Measurements from ENCODE around the gene IPO11. TPM values are rescaled to one million over a fixed set of nuclear protein-coding genes. Genes with fewer than 3 reads are reported as not detected.

The IPO11 gene
- total RNA-seq, 5 donors from 2014 or later (not counting 1 experiment from before 2014, with no cell fraction given), result 17.4 to 25.7 (median 24.7) TPM

GRCh38 chr5:62550103-62550502 lies 137.5 kb downstream of the IPO11 start:
- Mint-ChIP-seq H3K27me3 (no peaks in the 10 kb centered on the region), H3K27ac (no peak overlapping the region), H3K36me3 (peaks cover 40% of the 10 kb centered on the region), H3K9me3 (no peaks in the 10 kb centered on the region), H3K4me1 (peaks cover 0 to 3% (median 0%) of the 10 kb centered on the region in 3 donors), H3K4me3 (no peak overlapping the region)
- H3K27ac ChIP-seq (ENCODE audit: low read length), result no peak overlapping the region
- no peak overlapping the region for H3K4me3 ChIP-seq (ENCODE audit: control insufficient read depth in 1 of 2, extremely low read depth in 1 of 2, low read length in 1 of 2)
- no CpG with 5 or more reads among the region's 2 CpGs for WGBS (ENCODE audit: insufficient coverage)
- no peaks in the 10 kb centered on the region for H3K4me1 ChIP-seq (ENCODE audit: control insufficient read depth in 1 of 2, extremely low read depth in 1 of 2, insufficient read depth in 2 of 2, low read length in 2 of 2)
- H3K36me3 ChIP-seq (ENCODE audit: control insufficient read depth in 2 of 2, extremely low read depth in 1 of 2, insufficient read depth in 1 of 2, low read length in 1 of 2), result no peaks in the 10 kb centered on the region
- ATAC-seq (replicated peaks in 1 of 4) (no peak), DNase-seq (no peak)
- H3K27me3 ChIP-seq (replicated peaks in 1 of 2; ENCODE audit: control insufficient read depth in 2 of 2, extremely low read depth in 1 of 2, insufficient read depth in 2 of 2, low read length in 1 of 2), result no peaks in the 10 kb centered on the region
- H3K9me3 ChIP-seq, result no peaks in the 10 kb centered on the region
- ChIA-PET POLR2A (no interaction called here), CTCF (no interaction called here)

- Mint-ChIP-seq H3K27ac (no peak overlapping the region), H3K27me3 (no peaks in the 10 kb centered on the region), H3K4me3 (no peak overlapping the region), H3K4me1 (peaks cover 0 to 5% (median 0%) of the 10 kb centered on the region in 3 donors), H3K36me3 (peaks cover 45% of the 10 kb centered on the region), H3K9me3 (no peaks in the 10 kb centered on the region)
- H3K4me3 ChIP-seq (ENCODE audit: control insufficient read depth in 1 of 2, extremely low read depth in 1 of 2, low read length in 1 of 2), result no peak overlapping the region
- no peaks in the 10 kb centered on the region for H3K9me3 ChIP-seq
- no peak overlapping the region for H3K27ac ChIP-seq (ENCODE audit: low read length)
- no peaks in the 10 kb centered on the region for H3K4me1 ChIP-seq (ENCODE audit: control insufficient read depth in 1 of 2, extremely low read depth in 1 of 2, insufficient read depth in 2 of 2, low read length in 2 of 2)
- ATAC-seq (replicated peaks in 1 of 4) (no peak), DNase-seq (no peak)
- CTCF ChIA-PET, result interaction anchor here in 1 of 2 donors (0.6 kb wide), 1 partner anchor 22 kb away, joined by 3 read pairs; no protein-coding TSS in a partner anchor
- peaks cover 4 to 6% of the 10 kb centered on the region in 2 donors for H3K36me3 ChIP-seq (ENCODE audit: control insufficient read depth in 2 of 2, extremely low read depth in 1 of 2, insufficient read depth in 1 of 2, low read length in 1 of 2)
- no peaks in the 10 kb centered on the region for H3K27me3 ChIP-seq (replicated peaks in 1 of 2; ENCODE audit: control insufficient read depth in 2 of 2, extremely low read depth in 1 of 2, insufficient read depth in 2 of 2, low read length in 1 of 2)
- POLR2A ChIA-PET, result no interaction called here
These were observed 143.4 kb downstream of the IPO11 start for GRCh38 chr5:62555930-62556329.

- Histone ChIP-seq H3K27me3 (replicated peaks in 1 of 2; ENCODE audit: control insufficient read depth in 2 of 2, extremely low read depth in 1 of 2, insufficient read depth in 2 of 2, low read length in 1 of 2) (no peaks in the 10 kb centered on the region), H3K27ac (ENCODE audit: low read length) (no peak overlapping the region), H3K4me1 (ENCODE audit: control insufficient read depth in 1 of 2, extremely low read depth in 1 of 2, insufficient read depth in 2 of 2, low read length in 2 of 2) (peaks cover 0 to 3% of the 10 kb centered on the region in 2 experiments), H3K36me3 (ENCODE audit: control insufficient read depth in 2 of 2, extremely low read depth in 1 of 2, insufficient read depth in 1 of 2, low read length in 1 of 2) (peaks cover 4 to 11% of the 10 kb centered on the region in 2 donors), H3K4me3 (ENCODE audit: control insufficient read depth in 1 of 2, extremely low read depth in 1 of 2, low read length in 1 of 2) (no peak overlapping the region), H3K9me3 (no peaks in the 10 kb centered on the region)
- no peaks in the 10 kb centered on the region for H3K9me3 Mint-ChIP-seq
- ATAC-seq (replicated peaks in 1 of 4) (no peak), DNase-seq (no peak)
- no peak overlapping the region for H3K27ac Mint-ChIP-seq
- POLR2A ChIA-PET, result no interaction called here
- peaks cover 0 to 5% (median 0%) of the 10 kb centered on the region in 3 donors for H3K4me1 Mint-ChIP-seq
- WGBS (ENCODE audit: insufficient coverage), result 94% methylated on average over 3 of the region's 3 CpGs
- no peaks in the 10 kb centered on the region for H3K27me3 Mint-ChIP-seq
- peaks cover 46% of the 10 kb centered on the region for H3K36me3 Mint-ChIP-seq
- H3K4me3 Mint-ChIP-seq, result no peak overlapping the region
- CTCF ChIA-PET, result no interaction called here
These were observed 146.4 kb downstream of the IPO11 start for GRCh38 chr5:62558941-62559340.

- POLR2A ChIA-PET, result no interaction called here
- Histone ChIP-seq H3K36me3 (ENCODE audit: control insufficient read depth in 2 of 2, extremely low read depth in 1 of 2, insufficient read depth in 1 of 2, low read length in 1 of 2) (peaks cover 4 to 11% of the 10 kb centered on the region in 2 donors), H3K27ac (ENCODE audit: low read length) (no peak overlapping the region), H3K9me3 (no peaks in the 10 kb centered on the region), H3K4me3 (ENCODE audit: control insufficient read depth in 1 of 2, extremely low read depth in 1 of 2, low read length in 1 of 2) (no peak overlapping the region), H3K4me1 (ENCODE audit: control insufficient read depth in 1 of 2, extremely low read depth in 1 of 2, insufficient read depth in 2 of 2, low read length in 2 of 2) (peaks cover 0 to 3% of the 10 kb centered on the region in 2 experiments), H3K27me3 (replicated peaks in 1 of 2; ENCODE audit: control insufficient read depth in 2 of 2, extremely low read depth in 1 of 2, insufficient read depth in 2 of 2, low read length in 1 of 2) (no peaks in the 10 kb centered on the region)
- H3K4me3 Mint-ChIP-seq, result no peak overlapping the region
- CTCF ChIA-PET, result no interaction called here
- H3K27ac Mint-ChIP-seq, result no peak overlapping the region
- H3K27me3 Mint-ChIP-seq, result no peaks in the 10 kb centered on the region
- H3K4me1 Mint-ChIP-seq, result peaks cover 0 to 5% (median 0%) of the 10 kb centered on the region in 3 donors
- peaks cover 2 to 10% (median 4%) of the 10 kb centered on the region in 3 donors for H3K9me3 Mint-ChIP-seq
- DNase-seq (no peak), ATAC-seq (replicated peaks in 1 of 4) (no peak)
- peaks cover 59% of the 10 kb centered on the region for H3K36me3 Mint-ChIP-seq
- WGBS (ENCODE audit: insufficient coverage), result no CpG with 5 or more reads among the region's 1 CpG
These were observed 148.2 kb downstream of the IPO11 start for GRCh38 chr5:62560786-62561185.

DNA sequence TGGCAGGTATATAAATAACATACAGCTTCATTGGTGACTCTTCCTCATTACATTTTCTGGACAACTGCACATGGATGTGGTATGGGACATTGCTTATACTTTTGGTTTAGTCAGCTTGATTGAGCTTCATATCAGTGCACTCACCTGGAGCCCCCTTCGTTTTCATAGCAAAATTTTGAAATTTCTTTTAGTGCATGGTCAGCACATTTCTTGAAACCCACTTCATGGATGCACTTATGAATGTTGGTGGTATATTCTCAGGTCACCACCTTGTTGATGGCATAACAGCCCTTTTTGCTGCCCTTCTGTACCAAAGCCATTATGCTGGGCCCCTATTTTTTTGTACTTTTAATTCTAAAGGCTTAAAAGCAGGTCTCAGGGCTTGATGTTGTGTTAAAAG lies 149.3 kb downstream of the IPO11 start:
- H3K27ac ChIP-seq (ENCODE audit: low read length), result no peak overlapping the region
- no peak for DNase-seq

GRCh38 chr5:62562867-62563266 lies 150.3 kb downstream of the IPO11 start:
- POLR2A ChIA-PET, result no interaction called here
- no peaks in the 10 kb centered on the region for H3K27me3 ChIP-seq (replicated peaks in 1 of 2; ENCODE audit: control insufficient read depth in 2 of 2, extremely low read depth in 1 of 2, insufficient read depth in 2 of 2, low read length in 1 of 2)
- H3K4me1 Mint-ChIP-seq, result no peaks in the 10 kb centered on the region
- H3K9me3 Mint-ChIP-seq, result peaks cover 8 to 22% (median 14%) of the 10 kb centered on the region in 3 donors
- H3K27ac Mint-ChIP-seq, result no peak overlapping the region
- ATAC-seq (replicated peaks in 1 of 4) (no peak), DNase-seq (no peak)
- no CpG with 5 or more reads among the region's 1 CpG for WGBS (ENCODE audit: insufficient coverage)
- no peak overlapping the region for H3K4me3 ChIP-seq (ENCODE audit: control insufficient read depth in 1 of 2, extremely low read depth in 1 of 2, low read length in 1 of 2)
- H3K4me1 ChIP-seq (ENCODE audit: control insufficient read depth in 1 of 2, extremely low read depth in 1 of 2, insufficient read depth in 2 of 2, low read length in 2 of 2), result peaks cover 0 to 3% of the 10 kb centered on the region in 2 experiments
- no peak overlapping the region for H3K4me3 Mint-ChIP-seq
- CTCF ChIA-PET, result no interaction called here
- H3K27me3 Mint-ChIP-seq, result no peaks in the 10 kb centered on the region
- H3K36me3 Mint-ChIP-seq, result peaks cover 67% of the 10 kb centered on the region
- no peaks in the 10 kb centered on the region for H3K9me3 ChIP-seq
- H3K27ac ChIP-seq (ENCODE audit: low read length), result no peak overlapping the region
- H3K36me3 ChIP-seq (ENCODE audit: control insufficient read depth in 2 of 2, extremely low read depth in 1 of 2, insufficient read depth in 1 of 2, low read length in 1 of 2), result peaks cover 0 to 15% of the 10 kb centered on the region in 2 donors

More for the DNA sequence above, 149.3 kb downstream of the IPO11 start:
- Histone ChIP-seq H3K27me3 (replicated peaks in 1 of 2; ENCODE audit: control insufficient read depth in 2 of 2, extremely low read depth in 1 of 2, insufficient read depth in 2 of 2, low read length in 1 of 2) (no peaks in the 10 kb centered on the region), H3K4me3 (ENCODE audit: control insufficient read depth in 1 of 2, extremely low read depth in 1 of 2, low read length in 1 of 2) (no peak overlapping the region), H3K4me1 (ENCODE audit: control insufficient read depth in 1 of 2, extremely low read depth in 1 of 2, insufficient read depth in 2 of 2, low read length in 2 of 2) (peaks cover 0 to 3% of the 10 kb centered on the region in 2 experiments), H3K9me3 (no peaks in the 10 kb centered on the region), H3K36me3 (ENCODE audit: control insufficient read depth in 2 of 2, extremely low read depth in 1 of 2, insufficient read depth in 1 of 2, low read length in 1 of 2) (peaks cover 0 to 13% of the 10 kb centered on the region in 2 donors)
- H3K9me3 Mint-ChIP-seq, result peaks cover 5 to 15% (median 9%) of the 10 kb centered on the region in 3 donors
- CTCF ChIA-PET, result no interaction called here
- H3K27me3 Mint-ChIP-seq, result no peaks in the 10 kb centered on the region
- POLR2A ChIA-PET, result no interaction called here
- peaks cover 0 to 5% (median 0%) of the 10 kb centered on the region in 3 donors for H3K4me1 Mint-ChIP-seq
- peaks cover 64% of the 10 kb centered on the region for H3K36me3 Mint-ChIP-seq
- no CpG with 5 or more reads among the region's 1 CpG for WGBS (ENCODE audit: insufficient coverage)
- ATAC-seq (replicated peaks in 1 of 4), result no peak
- H3K27ac Mint-ChIP-seq, result no peak overlapping the region
- H3K4me3 Mint-ChIP-seq, result no peak overlapping the region

- Histone ChIP-seq H3K36me3 (ENCODE audit: control insufficient read depth in 2 of 2, extremely low read depth in 1 of 2, insufficient read depth in 1 of 2, low read length in 1 of 2) (peaks cover 0 to 15% of the 10 kb centered on the region in 2 donors), H3K4me3 (ENCODE audit: control insufficient read depth in 1 of 2, extremely low read depth in 1 of 2, low read length in 1 of 2) (no peak overlapping the region), H3K27ac (ENCODE audit: low read length) (no peak overlapping the region), H3K27me3 (replicated peaks in 1 of 2; ENCODE audit: control insufficient read depth in 2 of 2, extremely low read depth in 1 of 2, insufficient read depth in 2 of 2, low read length in 1 of 2) (no peaks in the 10 kb centered on the region), H3K9me3 (no peaks in the 10 kb centered on the region), H3K4me1 (ENCODE audit: control insufficient read depth in 1 of 2, extremely low read depth in 1 of 2, insufficient read depth in 2 of 2, low read length in 2 of 2) (peaks cover 0 to 3% of the 10 kb centered on the region in 2 experiments)
- POLR2A ChIA-PET, result no interaction called here
- CTCF ChIA-PET, result no interaction called here
- H3K27me3 Mint-ChIP-seq, result no peaks in the 10 kb centered on the region
- DNase-seq (no peak), ATAC-seq (replicated peaks in 1 of 4) (no peak)
- WGBS (ENCODE audit: insufficient coverage), result no CpG with 5 or more reads among the region's 2 CpGs
- H3K4me1 Mint-ChIP-seq, result peaks cover 0 to 2% (median under 1%) of the 10 kb centered on the region in 3 donors
- H3K4me3 Mint-ChIP-seq, result no peak overlapping the region
- H3K36me3 Mint-ChIP-seq, result peaks cover 75% of the 10 kb centered on the region
- H3K27ac Mint-ChIP-seq, result no peak overlapping the region
- peaks cover 11 to 28% (median 17%) of the 10 kb centered on the region in 3 donors for H3K9me3 Mint-ChIP-seq
These were observed 151.5 kb downstream of the IPO11 start for GRCh38 chr5:62564101-62564500.

All from T-cell (primary cell).